SK-N-SH treated with all-trans-retinoic acid at 6 μM for 48 hours (cell line): Measurements from ENCODE around the gene CYP4F11.

Source experiments
- ARNTL ChIP-seq: fragments of 450-650 bp; formaldehyde crosslinking; IDR thresholded peaks from 2 replicates; pipeline ENCODE4 v1.5.0; 2020; ENCODE audit warnings: low read depth, mild to moderate bottlenecking, moderate library complexity, borderline replicate concordance
- BACH2 ChIP-seq: fragments of 250-450 bp; sonication (Bioruptor Pico); IDR thresholded peaks from 2 replicates; pipeline ENCODE4 v1.9.0; 2021; ENCODE audit warnings: mild to moderate bottlenecking, borderline replicate concordance
- CREB5 ChIP-seq: fragments of 250-450 bp; sonication (Bioruptor Pico); IDR thresholded peaks from 2 replicates; pipeline ENCODE4 v1.5.1; 2020; ENCODE audit warnings: low read depth, mild to moderate bottlenecking, moderate library complexity
- CSDC2 ChIP-seq: fragments of 250-450 bp; sonication (Bioruptor Pico); IDR thresholded peaks from 2 replicates; pipeline ENCODE4 v1.5.0; 2020; ENCODE audit warnings: mild to moderate bottlenecking, moderate library complexity
- ESRRG ChIP-seq: fragments of 250-450 bp; sonication (Bioruptor Pico); IDR thresholded peaks from 2 replicates; pipeline ENCODE4 v1.6.1; 2021; ENCODE audit warnings: mild to moderate bottlenecking
- PATZ1 ChIP-seq: fragments of 250-450 bp; sonication (Bioruptor Pico); IDR thresholded peaks from 2 replicates; pipeline ENCODE4 v1.8.0; 2020; ENCODE audit warnings: mild to moderate bottlenecking, moderate library complexity, borderline replicate concordance
- POU6F1 ChIP-seq: fragments of 250-450 bp; sonication (Bioruptor Pico); IDR thresholded peaks from 2 replicates; pipeline ENCODE4 v1.8.0; 2021; ENCODE audit warnings: low read depth, mild to moderate bottlenecking, moderate library complexity, borderline replicate concordance
- PPARA ChIP-seq: fragments of 250-450 bp; sonication (Bioruptor Pico); IDR thresholded peaks from 2 replicates; pipeline ENCODE4 v1.5.0; 2020; ENCODE audit warnings: mild to moderate bottlenecking, borderline replicate concordance
- RARB ChIP-seq: fragments of 250-450 bp; sonication (Bioruptor Pico); IDR thresholded peaks from 2 replicates; pipeline ENCODE4 v1.8.0; 2021; ENCODE audit warnings: mild to moderate bottlenecking, moderate library complexity
- TCF4 ChIP-seq: fragments of 250-450 bp; sonication (Bioruptor Pico); IDR thresholded peaks from 2 replicates; pipeline ENCODE4 v1.8.0; 2021; ENCODE audit warnings: mild to moderate bottlenecking, moderate library complexity, borderline replicate concordance
- ZC3H10 ChIP-seq: fragments of 250-450 bp; sonication (Bioruptor Pico); IDR thresholded peaks from 2 replicates; pipeline ENCODE4 v1.5.1; 2021; ENCODE audit warnings: mild to moderate bottlenecking, moderate library complexity
- ZFP3 ChIP-seq: fragments of 250-450 bp; sonication (Bioruptor Pico); IDR thresholded peaks from 2 replicates; pipeline ENCODE4 v1.5.0; 2020; ENCODE audit warnings: mild to moderate bottlenecking, moderate library complexity
- ZFP30 ChIP-seq: fragments of 450-650 bp; formaldehyde crosslinking; IDR thresholded peaks from 2 replicates; pipeline ENCODE4 v1.5.0; 2022; ENCODE audit warnings: mild to moderate bottlenecking, moderate library complexity
- TF ChIP-seq, protein P1 (sequence below): fragments of 250-450 bp; sonication (Bioruptor Pico); IDR thresholded peaks from 2 replicates; pipeline ENCODE4 v1.5.1; 2021; ENCODE audit warnings: mild to moderate bottlenecking, moderate library complexity

DNA sequence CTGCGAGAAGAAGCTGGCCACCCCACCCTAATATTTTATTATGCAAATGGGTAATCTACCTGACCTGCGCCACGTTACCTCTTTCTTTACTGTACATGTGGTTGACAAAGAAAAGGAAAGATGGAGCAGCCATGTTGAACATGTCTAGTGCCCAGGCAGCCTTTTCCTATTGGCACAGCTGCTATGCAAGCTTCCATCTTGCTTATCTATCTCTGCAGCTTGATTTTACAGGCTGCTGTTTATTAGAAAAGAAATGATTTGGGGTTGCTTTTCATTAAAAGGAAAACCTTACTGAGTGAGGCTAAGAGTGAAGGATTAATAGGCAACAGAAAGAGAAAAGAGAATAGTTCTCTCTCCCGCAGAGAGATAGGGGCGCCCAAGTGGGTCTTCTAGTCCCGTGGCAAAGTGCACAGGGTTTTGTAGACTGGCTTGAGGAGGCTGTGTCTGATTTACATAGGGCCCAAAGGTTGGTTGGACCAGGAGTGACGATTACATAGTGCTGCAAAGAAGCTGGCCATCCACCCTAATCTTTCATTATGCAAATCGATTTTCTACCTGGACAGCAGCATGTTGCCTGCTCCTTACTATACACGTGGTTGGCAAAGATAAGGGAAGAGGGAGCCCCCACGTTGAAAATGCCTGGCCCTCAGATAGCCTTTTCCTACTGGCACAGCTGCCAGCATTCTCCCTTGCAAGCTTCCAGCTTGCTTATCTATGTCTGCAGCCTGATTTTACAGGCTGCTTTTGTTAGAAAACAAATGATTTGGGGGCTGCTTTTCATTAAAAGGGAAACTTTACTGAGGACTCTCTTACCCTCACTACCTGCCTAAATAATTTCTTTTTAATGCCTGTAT, 42.7 kb upstream of the CYP4F11 start:
- TF ChIP-seq ZFP30 (no peak), ESRRG (CRISPR knock-in tag) (no peak), RARB (CRISPR knock-in tag) (no peak), ARNTL (CRISPR knock-in tag) (no peak), POU6F1 (CRISPR knock-in tag) (no peak), PATZ1 (no peak), TCF4 (CRISPR knock-in tag) (no peak), PPARA (no peak), ZC3H10 (no peak), ZFP3 (no peak), BACH2 (CRISPR knock-in tag) (no peak), CREB5 (CRISPR knock-in tag) (no peak), CSDC2 (no peak)
- TF ChIP-seq, protein P1, sequence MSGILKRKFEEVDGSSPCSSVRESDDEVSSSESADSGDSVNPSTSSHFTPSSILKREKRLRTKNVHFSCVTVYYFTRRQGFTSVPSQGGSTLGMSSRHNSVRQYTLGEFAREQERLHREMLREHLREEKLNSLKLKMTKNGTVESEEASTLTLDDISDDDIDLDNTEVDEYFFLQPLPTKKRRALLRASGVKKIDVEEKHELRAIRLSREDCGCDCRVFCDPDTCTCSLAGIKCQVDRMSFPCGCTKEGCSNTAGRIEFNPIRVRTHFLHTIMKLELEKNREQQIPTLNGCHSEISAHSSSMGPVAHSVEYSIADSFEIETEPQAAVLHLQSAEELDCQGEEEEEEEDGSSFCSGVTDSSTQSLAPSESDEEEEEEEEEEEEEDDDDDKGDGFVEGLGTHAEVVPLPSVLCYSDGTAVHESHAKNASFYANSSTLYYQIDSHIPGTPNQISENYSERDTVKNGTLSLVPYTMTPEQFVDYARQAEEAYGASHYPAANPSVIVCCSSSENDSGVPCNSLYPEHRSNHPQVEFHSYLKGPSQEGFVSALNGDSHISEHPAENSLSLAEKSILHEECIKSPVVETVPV (CRISPR knock-in tag) = no peak
